IPS DF 6.9 (cell line): Measurements from ENCODE around the gene NRSN2.
A peak's percentile ranks its signal among the peaks of the same experiment; 100 is the strongest.

Source experiments
- DNase-seq: peaks from one replicate; pipeline ENCODE4 v3.0.0-alpha.2; 2013; ENCODE audit warnings: low read depth, low spot score
- H3K27ac ChIP-seq: one replicate; pipeline ENCODE4 v1.5.1; 2013; ENCODE audit warnings: low read length, control low read depth
- H3K27me3 ChIP-seq: 2 replicates; pipeline ENCODE4 v1.6.1; 2013; ENCODE audit warnings: mild to moderate bottlenecking, low read length; ENCODE audit not compliant: control insufficient read depth, insufficient read depth
- H3K36me3 ChIP-seq: 2 replicates; pipeline ENCODE4 v1.6.1; 2013; ENCODE audit warnings: low read length; ENCODE audit not compliant: control insufficient read depth, insufficient read depth
- H3K4me1 ChIP-seq: 2 replicates; pipeline ENCODE4 v1.6.1; 2013; ENCODE audit warnings: low read length; ENCODE audit not compliant: control insufficient read depth, insufficient read depth
- H3K4me3 ChIP-seq: 2 replicates; pipeline ENCODE4 v1.5.1; 2013; ENCODE audit warnings: mild to moderate bottlenecking, low read length
- H3K9me3 ChIP-seq: 2 replicates; pipeline ENCODE4 v1.6.1; 2013; ENCODE audit warnings: low read length, inconsistent platforms; ENCODE audit not compliant: control insufficient read depth, insufficient read depth
- WGBS: extraction: QIAGEN DNeasy Blood & Tissue Kit; methylation state at CpG from one replicate; pipeline ENCODE4 v1.1.7; 2013; ENCODE audit warnings: mixed read lengths, missing lambda C conversion rate; ENCODE audit not compliant: insufficient read length, insufficient coverage; 5-methylcytosine and 5-hydroxymethylcytosine counted together

NRSN2 gene

GRCh38 chr20:325045-325888 lies 21.6 kb upstream of the NRSN2 start, which contains the start of gene SOX12:
TSS of gene SOX12 (plus strand) at chr20:325552. CDS start at chr20:325925, 373 bp downstream.
- no peaks in the 10 kb centered on the region for H3K27me3 ChIP-seq
- no peak within 1 kb of the TSS for H3K27ac ChIP-seq
- no peaks in the 10 kb centered on the region for H3K36me3 ChIP-seq
- peaks cover 5% of the 10 kb centered on the region; the same call in 1 of the 2 replicates for H3K4me1 ChIP-seq
- no CpG with 5 or more reads among the region's 106 CpGs for WGBS
- H3K4me3 ChIP-seq = peak within 1 kb of the TSS; percentile 75
- peak; percentile 89 for DNase-seq
- H3K9me3 ChIP-seq = no peaks in the 10 kb centered on the region

DNA sequence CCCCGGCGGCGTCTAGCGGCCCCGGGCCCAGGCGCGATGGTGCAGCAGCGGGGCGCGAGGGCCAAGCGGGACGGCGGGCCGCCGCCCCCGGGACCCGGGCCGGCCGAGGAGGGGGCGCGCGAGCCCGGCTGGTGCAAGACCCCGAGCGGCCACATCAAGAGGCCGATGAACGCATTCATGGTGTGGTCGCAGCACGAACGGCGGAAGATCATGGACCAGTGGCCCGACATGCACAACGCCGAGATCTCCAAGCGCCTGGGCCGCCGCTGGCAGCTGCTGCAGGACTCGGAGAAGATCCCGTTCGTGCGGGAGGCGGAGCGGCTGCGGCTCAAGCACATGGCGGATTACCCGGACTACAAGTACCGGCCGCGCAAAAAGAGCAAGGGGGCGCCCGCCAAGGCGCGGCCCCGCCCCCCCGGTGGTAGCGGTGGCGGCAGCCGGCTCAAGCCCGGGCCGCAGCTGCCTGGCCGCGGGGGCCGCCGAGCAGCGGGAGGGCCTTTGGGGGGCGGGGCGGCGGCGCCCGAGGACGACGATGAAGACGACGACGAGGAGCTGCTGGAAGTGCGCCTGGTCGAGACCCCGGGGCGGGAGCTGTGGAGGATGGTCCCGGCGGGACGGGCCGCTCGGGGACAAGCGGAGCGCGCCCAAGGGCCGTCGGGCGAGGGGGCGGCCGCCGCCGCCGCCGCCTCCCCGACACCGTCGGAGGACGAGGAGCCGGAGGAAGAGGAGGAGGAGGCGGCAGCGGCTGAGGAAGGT lies 20.8 kb upstream of the NRSN2 start:
- Histone ChIP-seq H3K4me3 (peak overlapping the region; percentile 75), H3K36me3 (no peaks in the 10 kb centered on the region), H3K4me1 (peaks cover 5% of the 10 kb centered on the region), H3K27me3 (no peaks in the 10 kb centered on the region), H3K9me3 (no peaks in the 10 kb centered on the region), H3K27ac (no peak overlapping the region)
- no CpG with 5 or more reads among the region's 103 CpGs for WGBS
- no peak for DNase-seq

- no CpG with 5 or more reads among the region's 38 CpGs for WGBS
- DNase-seq = no peak
- H3K27ac ChIP-seq = no peak overlapping the region
These were observed 20.2 kb upstream of the NRSN2 start for GRCh38 chr20:326645-327185.

DNA sequence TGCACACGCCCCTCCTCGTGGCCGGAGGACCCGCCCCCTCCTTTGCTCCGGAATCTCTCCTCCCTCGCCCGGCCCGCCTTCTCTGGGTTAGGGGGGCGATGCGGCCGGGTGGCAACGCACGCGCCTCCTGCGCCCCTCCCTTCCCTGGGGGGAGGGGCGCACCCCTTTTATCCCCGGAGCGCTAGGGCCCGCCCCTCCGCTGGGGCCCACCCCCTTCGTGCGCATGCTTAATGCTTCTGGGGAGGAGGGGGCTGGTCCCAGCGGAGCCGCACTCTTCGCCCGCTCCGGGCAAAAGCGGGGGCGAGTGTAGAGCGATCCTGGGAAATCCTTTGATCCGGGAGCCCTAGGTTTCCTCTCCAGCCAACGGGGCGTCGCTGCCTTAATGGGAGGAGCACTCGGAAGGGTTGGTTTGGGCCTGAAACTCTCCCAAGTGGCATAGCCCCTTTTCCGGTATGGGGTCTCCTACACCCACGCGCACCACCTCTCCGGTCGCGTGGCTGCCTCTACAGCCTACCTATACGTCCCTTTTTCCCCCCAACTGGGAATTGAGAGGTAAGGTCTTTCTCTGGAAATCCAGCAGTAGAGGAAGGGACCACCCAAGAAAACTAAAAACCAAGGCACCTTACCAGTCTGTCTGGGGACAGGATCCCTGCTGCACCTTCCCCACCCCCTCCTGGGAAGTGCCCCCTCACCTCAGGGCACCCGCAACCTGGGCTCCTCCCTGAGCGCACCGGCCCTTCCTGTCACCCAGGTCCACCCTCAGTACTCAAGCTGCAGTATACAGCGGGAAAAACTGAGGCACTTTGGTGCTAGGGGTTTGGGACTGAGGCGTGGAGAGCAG lies 19.5 kb upstream of the NRSN2 start:
- DNase-seq = peak; percentile 93
- no peak overlapping the region for H3K27ac ChIP-seq
- WGBS = no CpG with 5 or more reads among the region's 47 CpGs

More at GRCh38 chr20:326645-327185, 20.2 kb upstream of the NRSN2 start:
- Histone ChIP-seq H3K27me3 (no peaks in the 10 kb centered on the region), H3K4me1 (peaks cover 5% of the 10 kb centered on the region), H3K9me3 (no peaks in the 10 kb centered on the region), H3K36me3 (no peaks in the 10 kb centered on the region), H3K4me3 (peak overlapping the region; percentile 75)

GRCh38 chr20:328027-328974 lies 18.6 kb upstream of the NRSN2 start:
- WGBS = no CpG with 5 or more reads among the region's 31 CpGs
- Histone ChIP-seq H3K36me3 (no peaks in the 10 kb centered on the region), H3K4me1 (peaks cover 5% of the 10 kb centered on the region), H3K27ac (no peak overlapping the region), H3K9me3 (no peaks in the 10 kb centered on the region), H3K4me3 (peak overlapping the region; percentile 75; the same call in 1 of the 2 replicates), H3K27me3 (no peaks in the 10 kb centered on the region)
- no peak for DNase-seq

More for the DNA sequence above, 19.5 kb upstream of the NRSN2 start:
- H3K4me1 ChIP-seq = peaks cover 5% of the 10 kb centered on the region
- no peaks in the 10 kb centered on the region for H3K27me3 ChIP-seq
- peak overlapping the region; percentile 75; the same call in 1 of the 2 replicates for H3K4me3 ChIP-seq
- no peaks in the 10 kb centered on the region for H3K9me3 ChIP-seq
- no peaks in the 10 kb centered on the region for H3K36me3 ChIP-seq

GRCh38 chr20:328975-329695 lies 17.8 kb upstream of the NRSN2 start:
- no peak overlapping the region for H3K4me3 ChIP-seq
- H3K36me3 ChIP-seq = no peaks in the 10 kb centered on the region
- no peaks in the 10 kb centered on the region for H3K27me3 ChIP-seq
- no peak overlapping the region for H3K27ac ChIP-seq
- WGBS = no CpG with 5 or more reads among the region's 7 CpGs
- no peaks in the 10 kb centered on the region for H3K9me3 ChIP-seq
- H3K4me1 ChIP-seq = peaks cover 5% of the 10 kb centered on the region
- no peak for DNase-seq

GRCh38 chr20:329851-330232 lies 17.1 kb upstream of the NRSN2 start:
- Histone ChIP-seq H3K4me1 (peaks cover 5% of the 10 kb centered on the region), H3K4me3 (no peak overlapping the region), H3K27ac (no peak overlapping the region), H3K36me3 (no peaks in the 10 kb centered on the region), H3K27me3 (no peaks in the 10 kb centered on the region), H3K9me3 (no peaks in the 10 kb centered on the region)
- WGBS = no CpG with 5 or more reads among the region's 4 CpGs
- DNase-seq = no peak

- Histone ChIP-seq H3K27ac (no peak overlapping the region), H3K27me3 (no peaks in the 10 kb centered on the region), H3K9me3 (no peaks in the 10 kb centered on the region), H3K36me3 (no peaks in the 10 kb centered on the region), H3K4me3 (no peak overlapping the region), H3K4me1 (peaks cover 5% of the 10 kb centered on the region)
- DNase-seq = no peak
- WGBS = no CpG with 5 or more reads among the region's 16 CpGs
These were observed 16.4 kb upstream of the NRSN2 start for GRCh38 chr20:330233-331149.
